K562 (cell line): ENCODE data around the gene GPR55. TPM values are rescaled to one million over a fixed set of nuclear protein-coding genes. Genes with fewer than 3 reads are reported as not detected.

Experiments used
- AFF1 ChIP-seq, 2 experiments: fragments of 450-650 bp; IDR thresholded peaks; 2 replicates each; pipeline ENCODE4 v1.6.1; 2018; ENCODE audit warnings: mild to moderate bottlenecking in 2 of 2, low read depth in 1 of 2; ENCODE audit not compliant: partially characterized antibody in 2 of 2
- CHCHD3 ChIP-seq: fragments of 250-450 bp; sonication (Bioruptor Pico); IDR thresholded peaks from 2 replicates; pipeline ENCODE4 v2.1.2; 2022; ENCODE audit warnings: mild to moderate bottlenecking
- DMBX1 ChIP-seq: fragments of 250-450 bp; sonication (Bioruptor Pico); IDR thresholded peaks from 2 replicates; pipeline ENCODE4 v1.8.0; 2022; ENCODE audit warnings: inconsistent platforms, mild to moderate bottlenecking, moderate library complexity, borderline replicate concordance
- HNRNPK ChIP-seq: fragments of 200-400 bp; formaldehyde crosslinking; IDR thresholded peaks from one replicate; pipeline ENCODE4 v1.6.1; 2018; ENCODE audit warnings: mild to moderate bottlenecking, low read depth, low read length; ENCODE audit not compliant: poor library complexity, severe bottlenecking
- STAT5A ChIP-seq: IDR thresholded peaks from 2 replicates; pipeline ENCODE4 v1.6.1; 2012; ENCODE audit warnings: low read length, inconsistent platforms, borderline replicate concordance
- TARDBP ChIP-seq: fragments of 450-650 bp; IDR thresholded peaks from 2 replicates; pipeline ENCODE4 v1.6.1; 2016
- polyA plus RNA-seq, 8 experiments: library from polyadenylated mRNA; depleted of rRNA in 4 of 8; stranded (reverse) in 5 of 8; unstranded in 3 of 8; fragments of >200 nt; fragmentation: Nextera tagmentation in 2 of 8; fragmentation: Illumina TruSeq in 1 of 8; extraction: Ambion mirVana in 2 of 8; extraction: Trizol in 1 of 8; gene quantifications; 2 replicates each; pipeline versions ENCODE4 v1.2.1 to v1.2.3, GENCODE V29; 2011 to 2014; ENCODE audit warnings: inconsistent platforms in 1 of 8, missing spikeins in 1 of 8
- total RNA-seq, 7 experiments: library from RNA; depleted of rRNA in 6 of 7; stranded (reverse); fragments of >200 nt in 6 of 7; fragmentation: Illumina TruSeq in 2 of 7; extraction: Trizol in 2 of 7; gene quantifications; 2 replicates each; pipeline versions ENCODE4 v1.2.1 to v1.2.3, GENCODE V29; 2011 to 2021; ENCODE audit warnings: low replicate concordance in 1 of 7
- TF ChIP-seq, protein P1 (sequence below), 2 experiments: fragments of 450-650 bp; formaldehyde crosslinking in 1 of 2; IDR thresholded peaks; 2 replicates each; pipeline versions ENCODE4 v1.4.0 to v1.6.1; 2014 to 2020; ENCODE audit warnings: mild to moderate bottlenecking in 2 of 2, borderline replicate concordance in 1 of 2, low read depth in 1 of 2
- TF ChIP-seq, protein P2 (sequence below): fragments of 450-650 bp; IDR thresholded peaks from 2 replicates; pipeline ENCODE4 v1.6.1; 2016; ENCODE audit warnings: missing biosample characterization, missing genetic modification characterization

GPR55 gene
- total and polyA plus RNA-seq, 9 of the 15 experiments (the other 6 are each of a cell fraction or from before 2014, with no cell fraction given): 0.11 to 0.49 (median 0.27) TPM

DNA sequence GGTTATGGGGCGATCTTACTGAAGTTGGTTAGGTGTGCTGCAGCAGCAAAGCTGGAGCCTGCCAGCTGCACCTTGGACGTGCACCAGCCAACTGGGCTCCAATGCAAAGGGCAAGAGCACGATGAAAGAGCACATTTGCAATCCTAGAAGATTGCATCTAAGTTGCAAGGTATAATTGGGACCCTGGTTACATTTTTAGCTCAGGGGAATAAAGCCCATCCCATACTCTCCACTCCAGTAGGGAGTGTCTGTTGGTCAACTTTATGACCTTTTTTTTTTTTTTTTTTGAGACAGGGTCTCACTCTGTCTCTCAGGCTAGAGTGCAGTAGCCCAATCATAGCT lies 22.2 kb upstream of the GPR55 start (continued):
- TF ChIP-seq, protein P1, sequence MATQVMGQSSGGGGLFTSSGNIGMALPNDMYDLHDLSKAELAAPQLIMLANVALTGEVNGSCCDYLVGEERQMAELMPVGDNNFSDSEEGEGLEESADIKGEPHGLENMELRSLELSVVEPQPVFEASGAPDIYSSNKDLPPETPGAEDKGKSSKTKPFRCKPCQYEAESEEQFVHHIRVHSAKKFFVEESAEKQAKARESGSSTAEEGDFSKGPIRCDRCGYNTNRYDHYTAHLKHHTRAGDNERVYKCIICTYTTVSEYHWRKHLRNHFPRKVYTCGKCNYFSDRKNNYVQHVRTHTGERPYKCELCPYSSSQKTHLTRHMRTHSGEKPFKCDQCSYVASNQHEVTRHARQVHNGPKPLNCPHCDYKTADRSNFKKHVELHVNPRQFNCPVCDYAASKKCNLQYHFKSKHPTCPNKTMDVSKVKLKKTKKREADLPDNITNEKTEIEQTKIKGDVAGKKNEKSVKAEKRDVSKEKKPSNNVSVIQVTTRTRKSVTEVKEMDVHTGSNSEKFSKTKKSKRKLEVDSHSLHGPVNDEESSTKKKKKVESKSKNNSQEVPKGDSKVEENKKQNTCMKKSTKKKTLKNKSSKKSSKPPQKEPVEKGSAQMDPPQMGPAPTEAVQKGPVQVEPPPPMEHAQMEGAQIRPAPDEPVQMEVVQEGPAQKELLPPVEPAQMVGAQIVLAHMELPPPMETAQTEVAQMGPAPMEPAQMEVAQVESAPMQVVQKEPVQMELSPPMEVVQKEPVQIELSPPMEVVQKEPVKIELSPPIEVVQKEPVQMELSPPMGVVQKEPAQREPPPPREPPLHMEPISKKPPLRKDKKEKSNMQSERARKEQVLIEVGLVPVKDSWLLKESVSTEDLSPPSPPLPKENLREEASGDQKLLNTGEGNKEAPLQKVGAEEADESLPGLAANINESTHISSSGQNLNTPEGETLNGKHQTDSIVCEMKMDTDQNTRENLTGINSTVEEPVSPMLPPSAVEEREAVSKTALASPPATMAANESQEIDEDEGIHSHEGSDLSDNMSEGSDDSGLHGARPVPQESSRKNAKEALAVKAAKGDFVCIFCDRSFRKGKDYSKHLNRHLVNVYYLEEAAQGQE (IDR thresholded peaks at IDR 0.05; ENCODE audit: borderline replicate concordance): no peak
- TF ChIP-seq, protein P1 (CRISPR knock-in tag; IDR thresholded peaks at IDR 0.05; ENCODE audit: low read depth): no peak
- TF ChIP-seq AFF1 (IDR thresholded peaks at IDR 0.05; ENCODE audit: low read depth in 1 of 2, partially characterized antibody in 2 of 2) (no peak), TARDBP (no peak), CHCHD3 (CRISPR knock-in tag) (no peak), STAT5A (no peak), HNRNPK (no peak), DMBX1 (no peak)
- TF ChIP-seq, protein P2, sequence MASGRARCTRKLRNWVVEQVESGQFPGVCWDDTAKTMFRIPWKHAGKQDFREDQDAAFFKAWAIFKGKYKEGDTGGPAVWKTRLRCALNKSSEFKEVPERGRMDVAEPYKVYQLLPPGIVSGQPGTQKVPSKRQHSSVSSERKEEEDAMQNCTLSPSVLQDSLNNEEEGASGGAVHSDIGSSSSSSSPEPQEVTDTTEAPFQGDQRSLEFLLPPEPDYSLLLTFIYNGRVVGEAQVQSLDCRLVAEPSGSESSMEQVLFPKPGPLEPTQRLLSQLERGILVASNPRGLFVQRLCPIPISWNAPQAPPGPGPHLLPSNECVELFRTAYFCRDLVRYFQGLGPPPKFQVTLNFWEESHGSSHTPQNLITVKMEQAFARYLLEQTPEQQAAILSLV (tag): no peak
